Keratinocyte (primary cell): ENCODE results near the gene STEAP1B. TPM values are rescaled to one million over a fixed set of nuclear protein-coding genes. Genes with fewer than 3 reads are reported as not detected.

Experiments
- DNase-seq: peaks from one replicate; pipeline ENCODE4 v3.0.0-alpha.2; 2011; ENCODE audit warnings: low read depth, missing footprints, low spot score
- FAIRE-seq: peaks from 2 replicates; lab custom pipeline; 2011; peaks lifted over from hg19 to GRCh38; lab: Jason Lieb, UNC
- H2AFZ ChIP-seq: 2 replicates; pipeline ENCODE4 v1.6.0; 2012; ENCODE audit warnings: low read length, control low read depth, inconsistent platforms; ENCODE audit not compliant: control insufficient read depth
- H3K27ac ChIP-seq: 2 replicates; pipeline ENCODE4 v1.5.1; 2011; ENCODE audit warnings: low read length; ENCODE audit not compliant: control insufficient read depth, insufficient read depth
- H3K27me3 ChIP-seq: 3 replicates; pipeline ENCODE4 v1.6.0; 2011; ENCODE audit warnings: low read length; ENCODE audit not compliant: control insufficient read depth, insufficient read depth; ENCODE audit errors: extremely low read depth
- H3K36me3 ChIP-seq, 2 experiments: 2 replicates in 1 of 2; 3 replicates in 1 of 2; pipeline ENCODE4 v1.5.1; 2011; ENCODE audit warnings: low read length in 2 of 2, mild to moderate bottlenecking in 1 of 2; ENCODE audit not compliant: control insufficient read depth in 2 of 2, insufficient read depth in 2 of 2; ENCODE audit errors: extremely low read depth in 1 of 2
- H3K4me1 ChIP-seq: 3 replicates; pipeline ENCODE4 v1.5.1; 2011; ENCODE audit warnings: low read length; ENCODE audit not compliant: control insufficient read depth, insufficient read depth; ENCODE audit errors: extremely low read depth
- H3K4me2 ChIP-seq: 3 replicates; pipeline ENCODE4 v1.6.0; 2011; ENCODE audit warnings: low read depth, low read length; ENCODE audit not compliant: control insufficient read depth, insufficient read depth; ENCODE audit errors: extremely low read depth
- H3K4me3 ChIP-seq, 3 experiments: fragments of 200-600 bp in 1 of 3; sonication (generic) in 1 of 3; 2 replicates in 2 of 3; 3 replicates in 1 of 3; pipeline ENCODE4 v1.5.1; 2011 to 2016; ENCODE audit warnings: low read length in 3 of 3, mild to moderate bottlenecking in 3 of 3, control low read depth in 2 of 3, inconsistent platforms in 1 of 3, low read depth in 1 of 3, mixed read lengths in 1 of 3, mixed run types in 1 of 3, moderate library complexity in 1 of 3; ENCODE audit not compliant: control insufficient read depth in 2 of 3, insufficient read depth in 2 of 3; ENCODE audit errors: extremely low read depth in 1 of 3
- H3K79me2 ChIP-seq: 2 replicates; pipeline ENCODE4 v1.6.0; 2012; ENCODE audit warnings: low read length; ENCODE audit not compliant: control insufficient read depth, insufficient read depth
- H3K9ac ChIP-seq: 3 replicates; pipeline ENCODE4 v1.6.0; 2011; ENCODE audit warnings: low read length; ENCODE audit not compliant: control insufficient read depth, insufficient read depth; ENCODE audit errors: extremely low read depth
- H3K9me1 ChIP-seq: 3 replicates; pipeline ENCODE4 v1.6.0; 2011; ENCODE audit warnings: low read length; ENCODE audit not compliant: control insufficient read depth, insufficient read depth; ENCODE audit errors: extremely low read depth
- H3K9me3 ChIP-seq: 2 replicates; pipeline ENCODE4 v1.5.1; 2012; ENCODE audit warnings: low read depth, low read length; ENCODE audit not compliant: control insufficient read depth
- H4K20me1 ChIP-seq: 3 replicates; pipeline ENCODE4 v1.6.0; 2011; ENCODE audit warnings: low read length; ENCODE audit not compliant: control insufficient read depth, insufficient read depth; ENCODE audit errors: extremely low read depth
- EZH2 ChIP-seq: IDR thresholded peaks from one replicate; pipeline ENCODE4 v1.6.1; 2012; ENCODE audit warnings: inconsistent platforms, mild to moderate bottlenecking, low read length, moderate library complexity
- dilution Hi-C: fragments of 300-500 bp; cut with MboI; formaldehyde crosslinking; loops from one replicate; pipeline ENCODE4 v1.7.0; 2020; ENCODE audit warnings: low sequenced_read_pairs; ENCODE audit not compliant: extremely low pct_ligation_motif_present
- polyA plus RNA-seq, 5 experiments: library from polyadenylated mRNA; depleted of rRNA in 3 of 5; stranded (reverse) in 3 of 5; stranded (forward) in 1 of 5; unstranded in 1 of 5; fragments of >200 nt; gene quantifications; 1 replicate in 1 of 5; 2 replicates in 3 of 5; 3 replicates in 1 of 5; pipeline versions ENCODE4 v1.2.1 to v1.2.3, GENCODE V29; 2011 to 2012; ENCODE audit warnings: missing spikeins in 2 of 5, low read depth in 1 of 5, low replicate concordance in 1 of 5
- TF ChIP-seq, protein P1 (sequence below), 3 experiments: IDR thresholded peaks in 1 of 3; conservative IDR thresholded peaks in 1 of 3; optimal IDR thresholded peaks in 1 of 3; 2 replicates in 2 of 3; 3 replicates in 1 of 3; pipeline versions ENCODE3 to v1.5.1; 2011; ENCODE audit warnings: low read length in 3 of 3, mild to moderate bottlenecking in 3 of 3, moderate library complexity in 2 of 3, control low read depth in 1 of 3, inconsistent platforms in 1 of 3; ENCODE audit not compliant: insufficient read depth in 2 of 3; ENCODE audit errors: extremely low read depth in 1 of 3

The STEAP1B gene
- polyA plus RNA-seq, 1 donor (not counting 4 experiments of a cell fraction or from before 2014, with no cell fraction given), result 18.9 TPM

- no peak for FAIRE-seq
- H3K4me3 ChIP-seq, result no peak overlapping the region
- H2AFZ ChIP-seq, result no peak overlapping the region
Observed at GRCh38 chr7:22435720-22436119, 64.3 kb downstream of the STEAP1B start.

DNA sequence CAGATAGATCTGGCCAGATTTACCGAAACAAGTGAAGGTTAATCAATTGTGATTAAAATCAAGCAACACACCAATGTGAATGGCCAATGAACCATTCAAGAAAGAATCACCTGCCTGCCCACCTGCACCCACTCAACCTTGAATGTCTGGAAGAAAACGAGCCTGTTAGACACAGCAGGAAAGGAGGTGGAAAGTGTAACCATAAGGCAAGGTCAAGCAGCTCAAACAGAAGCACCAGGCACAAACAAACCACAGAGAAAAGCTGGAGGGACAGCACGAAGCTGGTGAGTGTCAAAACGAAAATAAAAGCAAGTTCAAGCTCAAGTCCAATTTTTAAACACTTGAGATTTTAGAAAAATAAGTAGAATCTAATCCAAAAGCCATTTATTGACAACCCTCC lies 64.9 kb downstream of the STEAP1B start:
- H3K9ac ChIP-seq, result no peak overlapping the region
- FAIRE-seq, result no peak
- H3K4me2 ChIP-seq, result no peak overlapping the region
- no peak overlapping the region for H2AFZ ChIP-seq
- H3K4me1 ChIP-seq, result peaks cover 31% of the 10 kb centered on the region
- H3K9me3 ChIP-seq, result no peaks in the 10 kb centered on the region
- TF ChIP-seq, protein P1, sequence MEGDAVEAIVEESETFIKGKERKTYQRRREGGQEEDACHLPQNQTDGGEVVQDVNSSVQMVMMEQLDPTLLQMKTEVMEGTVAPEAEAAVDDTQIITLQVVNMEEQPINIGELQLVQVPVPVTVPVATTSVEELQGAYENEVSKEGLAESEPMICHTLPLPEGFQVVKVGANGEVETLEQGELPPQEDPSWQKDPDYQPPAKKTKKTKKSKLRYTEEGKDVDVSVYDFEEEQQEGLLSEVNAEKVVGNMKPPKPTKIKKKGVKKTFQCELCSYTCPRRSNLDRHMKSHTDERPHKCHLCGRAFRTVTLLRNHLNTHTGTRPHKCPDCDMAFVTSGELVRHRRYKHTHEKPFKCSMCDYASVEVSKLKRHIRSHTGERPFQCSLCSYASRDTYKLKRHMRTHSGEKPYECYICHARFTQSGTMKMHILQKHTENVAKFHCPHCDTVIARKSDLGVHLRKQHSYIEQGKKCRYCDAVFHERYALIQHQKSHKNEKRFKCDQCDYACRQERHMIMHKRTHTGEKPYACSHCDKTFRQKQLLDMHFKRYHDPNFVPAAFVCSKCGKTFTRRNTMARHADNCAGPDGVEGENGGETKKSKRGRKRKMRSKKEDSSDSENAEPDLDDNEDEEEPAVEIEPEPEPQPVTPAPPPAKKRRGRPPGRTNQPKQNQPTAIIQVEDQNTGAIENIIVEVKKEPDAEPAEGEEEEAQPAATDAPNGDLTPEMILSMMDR (optimal IDR thresholded peaks at IDR 0.05 in 1 of 3, IDR thresholded peaks at IDR 0.05 in 1 of 3, conservative IDR thresholded peaks at IDR 0.05 in 1 of 3; ENCODE audit: extremely low read depth in 1 of 3, insufficient read depth in 2 of 3, low read length in 3 of 3), result no peak
- TF ChIP-seq EZH2, result no peak
- H3K9me1 ChIP-seq, result no peaks in the 10 kb centered on the region
- H3K27ac ChIP-seq, result no peak overlapping the region
- DNase-seq, result no peak
- H3K27me3 ChIP-seq, result no peaks in the 10 kb centered on the region
- no peaks in the 10 kb centered on the region for H3K36me3 ChIP-seq
- no peaks in the 10 kb centered on the region for H3K79me2 ChIP-seq
- no peak overlapping the region for H3K4me3 ChIP-seq
- H4K20me1 ChIP-seq, result no peaks in the 10 kb centered on the region
- dilution Hi-C loops, result no loop called here

More at GRCh38 chr7:22435720-22436119, 64.3 kb downstream of the STEAP1B start:
- dilution Hi-C loops, result no loop called here
- no peaks in the 10 kb centered on the region for H3K36me3 ChIP-seq
- DNase-seq, result no peak
- H3K9ac ChIP-seq, result no peak overlapping the region
- no peak overlapping the region for H3K4me2 ChIP-seq
- no peaks in the 10 kb centered on the region for H4K20me1 ChIP-seq
- H3K9me3 ChIP-seq, result no peaks in the 10 kb centered on the region
- TF ChIP-seq, protein P1 (optimal IDR thresholded peaks at IDR 0.05 in 1 of 3, IDR thresholded peaks at IDR 0.05 in 1 of 3, conservative IDR thresholded peaks at IDR 0.05 in 1 of 3; ENCODE audit: extremely low read depth in 1 of 3, insufficient read depth in 2 of 3, low read length in 3 of 3), result no peak
- no peak for TF ChIP-seq EZH2
- no peaks in the 10 kb centered on the region for H3K27me3 ChIP-seq
- H3K79me2 ChIP-seq, result no peaks in the 10 kb centered on the region
- H3K9me1 ChIP-seq, result no peaks in the 10 kb centered on the region
- peaks cover 27% of the 10 kb centered on the region for H3K4me1 ChIP-seq
- no peak overlapping the region for H3K27ac ChIP-seq
